Measurements from ENCODE around the gene RGMA.

The RGMA gene

GRCh38 chr15:93088981-93089726 lies at the start of gene RGMA:
TSS of gene RGMA (minus strand) at chr15:93089211. CDS start at chr15:93088932, 279 bp downstream.
- no peaks in the 10 kb centered on the region for H3K79me2 ChIP-seq (ENCODE audit: control insufficient read depth, insufficient read depth, low read length, unreplicated experiment)
- H3K36me3 ChIP-seq (ENCODE audit: insufficient read depth, low read length) = no peaks in the 10 kb centered on the region
- no peak within 1 kb of the TSS for H3K27ac ChIP-seq (ENCODE audit: low read depth, low read length)
- no peak within 1 kb of the TSS for H2AFZ ChIP-seq (ENCODE audit: low read length, unreplicated experiment)
- H3K4me3 ChIP-seq (ENCODE audit: low read depth, low read length) = 0 out of 2 replicates have a peak within 1 kb of the TSS, but pooled peaks have one; percentile 5
- H3K27me3 ChIP-seq (ENCODE audit: insufficient read depth, low read length) = peaks cover 77% of the 10 kb centered on the region
- H3K4me1 ChIP-seq (ENCODE audit: control insufficient read depth, insufficient read depth, low read length, unreplicated experiment) = no peaks in the 10 kb centered on the region

- Histone ChIP-seq H3K27ac (ENCODE audit: low read depth, low read length) (no peak overlapping the region), H3K36me3 (ENCODE audit: insufficient read depth, low read length) (no peaks in the 10 kb centered on the region), H3K4me1 (ENCODE audit: control insufficient read depth, insufficient read depth, low read length, unreplicated experiment) (no peaks in the 10 kb centered on the region), H3K79me2 (ENCODE audit: control insufficient read depth, insufficient read depth, low read length, unreplicated experiment) (no peaks in the 10 kb centered on the region), H3K27me3 (ENCODE audit: insufficient read depth, low read length) (no peaks in the 10 kb centered on the region), H2AFZ (ENCODE audit: low read length, unreplicated experiment) (no peak overlapping the region), H3K4me3 (ENCODE audit: low read depth, low read length) (no peak overlapping the region)
Observed at GRCh38 chr15:93136606-93137005, 47.6 kb upstream of the RGMA start.

- Histone ChIP-seq H3K27me3 (ENCODE audit: insufficient read depth, low read length) (no peaks in the 10 kb centered on the region), H3K4me3 (ENCODE audit: low read depth, low read length) (no peak overlapping the region), H3K79me2 (ENCODE audit: control insufficient read depth, insufficient read depth, low read length, unreplicated experiment) (no peaks in the 10 kb centered on the region), H2AFZ (ENCODE audit: low read length, unreplicated experiment) (no peak overlapping the region), H3K4me1 (ENCODE audit: control insufficient read depth, insufficient read depth, low read length, unreplicated experiment) (no peaks in the 10 kb centered on the region), H3K27ac (ENCODE audit: low read depth, low read length) (no peak overlapping the region), H3K36me3 (ENCODE audit: insufficient read depth, low read length) (no peaks in the 10 kb centered on the region)
Observed at GRCh38 chr15:93135997-93136397, 47.0 kb upstream of the RGMA start.

GRCh38 chr15:93135459-93135858 lies 46.4 kb upstream of the RGMA start:
- no peaks in the 10 kb centered on the region for H3K4me1 ChIP-seq (ENCODE audit: control insufficient read depth, insufficient read depth, low read length, unreplicated experiment)
- H3K27ac ChIP-seq (ENCODE audit: low read depth, low read length) = no peak overlapping the region
- no peak overlapping the region for H3K4me3 ChIP-seq (ENCODE audit: low read depth, low read length)
- H3K27me3 ChIP-seq (ENCODE audit: insufficient read depth, low read length) = no peaks in the 10 kb centered on the region
- H3K36me3 ChIP-seq (ENCODE audit: insufficient read depth, low read length) = no peaks in the 10 kb centered on the region
- no peak overlapping the region for H2AFZ ChIP-seq (ENCODE audit: low read length, unreplicated experiment)
- H3K79me2 ChIP-seq (ENCODE audit: control insufficient read depth, insufficient read depth, low read length, unreplicated experiment) = no peaks in the 10 kb centered on the region

- H3K36me3 ChIP-seq (ENCODE audit: insufficient read depth, low read length) = no peaks in the 10 kb centered on the region
- no peak overlapping the region for H2AFZ ChIP-seq (ENCODE audit: low read length, unreplicated experiment)
- no peaks in the 10 kb centered on the region for H3K27me3 ChIP-seq (ENCODE audit: insufficient read depth, low read length)
- H3K4me3 ChIP-seq (ENCODE audit: low read depth, low read length) = no peak overlapping the region
- H3K79me2 ChIP-seq (ENCODE audit: control insufficient read depth, insufficient read depth, low read length, unreplicated experiment) = no peaks in the 10 kb centered on the region
- H3K4me1 ChIP-seq (ENCODE audit: control insufficient read depth, insufficient read depth, low read length, unreplicated experiment) = no peaks in the 10 kb centered on the region
- H3K27ac ChIP-seq (ENCODE audit: low read depth, low read length) = no peak overlapping the region
Observed at GRCh38 chr15:93131485-93132095, 42.6 kb upstream of the RGMA start.

GRCh38 chr15:93129702-93130488 lies 40.9 kb upstream of the RGMA start:
- H3K4me1 ChIP-seq (ENCODE audit: control insufficient read depth, insufficient read depth, low read length, unreplicated experiment) = no peaks in the 10 kb centered on the region
- no peak overlapping the region for H3K4me3 ChIP-seq (ENCODE audit: low read depth, low read length)
- H3K36me3 ChIP-seq (ENCODE audit: insufficient read depth, low read length) = no peaks in the 10 kb centered on the region
- no peaks in the 10 kb centered on the region for H3K27me3 ChIP-seq (ENCODE audit: insufficient read depth, low read length)
- no peak overlapping the region for H3K27ac ChIP-seq (ENCODE audit: low read depth, low read length)
- H2AFZ ChIP-seq (ENCODE audit: low read length, unreplicated experiment) = no peak overlapping the region
- no peaks in the 10 kb centered on the region for H3K79me2 ChIP-seq (ENCODE audit: control insufficient read depth, insufficient read depth, low read length, unreplicated experiment)

- no peak overlapping the region for H3K27ac ChIP-seq (ENCODE audit: low read depth, low read length)
- H3K27me3 ChIP-seq (ENCODE audit: insufficient read depth, low read length) = no peaks in the 10 kb centered on the region
- no peak overlapping the region for H3K4me3 ChIP-seq (ENCODE audit: low read depth, low read length)
- H3K79me2 ChIP-seq (ENCODE audit: control insufficient read depth, insufficient read depth, low read length, unreplicated experiment) = no peaks in the 10 kb centered on the region
- no peaks in the 10 kb centered on the region for H3K36me3 ChIP-seq (ENCODE audit: insufficient read depth, low read length)
- H3K4me1 ChIP-seq (ENCODE audit: control insufficient read depth, insufficient read depth, low read length, unreplicated experiment) = no peaks in the 10 kb centered on the region
- no peak overlapping the region for H2AFZ ChIP-seq (ENCODE audit: low read length, unreplicated experiment)
Observed at GRCh38 chr15:93127286-93127685, 38.3 kb upstream of the RGMA start.

- Histone ChIP-seq H3K4me1 (ENCODE audit: control insufficient read depth, insufficient read depth, low read length, unreplicated experiment) (no peaks in the 10 kb centered on the region), H2AFZ (ENCODE audit: low read length, unreplicated experiment) (no peak overlapping the region), H3K4me3 (ENCODE audit: low read depth, low read length) (no peak overlapping the region), H3K36me3 (ENCODE audit: insufficient read depth, low read length) (no peaks in the 10 kb centered on the region), H3K27me3 (ENCODE audit: insufficient read depth, low read length) (no peaks in the 10 kb centered on the region), H3K27ac (ENCODE audit: low read depth, low read length) (no peak overlapping the region), H3K79me2 (ENCODE audit: control insufficient read depth, insufficient read depth, low read length, unreplicated experiment) (no peaks in the 10 kb centered on the region)
Observed at GRCh38 chr15:93126599-93126998, 37.6 kb upstream of the RGMA start.

GRCh38 chr15:93126148-93126547 lies 37.1 kb upstream of the RGMA start:
- H3K79me2 ChIP-seq (ENCODE audit: control insufficient read depth, insufficient read depth, low read length, unreplicated experiment) = no peaks in the 10 kb centered on the region
- H3K36me3 ChIP-seq (ENCODE audit: insufficient read depth, low read length) = no peaks in the 10 kb centered on the region
- H3K4me3 ChIP-seq (ENCODE audit: low read depth, low read length) = no peak overlapping the region
- H3K27me3 ChIP-seq (ENCODE audit: insufficient read depth, low read length) = no peaks in the 10 kb centered on the region
- no peaks in the 10 kb centered on the region for H3K4me1 ChIP-seq (ENCODE audit: control insufficient read depth, insufficient read depth, low read length, unreplicated experiment)
- no peak overlapping the region for H2AFZ ChIP-seq (ENCODE audit: low read length, unreplicated experiment)
- no peak overlapping the region for H3K27ac ChIP-seq (ENCODE audit: low read depth, low read length)

GRCh38 chr15:93124126-93124525 lies 35.1 kb upstream of the RGMA start:
- Histone ChIP-seq H3K27ac (ENCODE audit: low read depth, low read length) (no peak overlapping the region), H3K27me3 (ENCODE audit: insufficient read depth, low read length) (no peaks in the 10 kb centered on the region), H3K79me2 (ENCODE audit: control insufficient read depth, insufficient read depth, low read length, unreplicated experiment) (no peaks in the 10 kb centered on the region), H3K4me3 (ENCODE audit: low read depth, low read length) (no peak overlapping the region), H2AFZ (ENCODE audit: low read length, unreplicated experiment) (no peak overlapping the region), H3K4me1 (ENCODE audit: control insufficient read depth, insufficient read depth, low read length, unreplicated experiment) (no peaks in the 10 kb centered on the region), H3K36me3 (ENCODE audit: insufficient read depth, low read length) (no peaks in the 10 kb centered on the region)
